Activated gamma-delta T cell treated with Interleukin-2 at 50 U/mL for 16 hours (primary cell): ENCODE results near the gene UCHL5.
A peak's percentile ranks its signal among the peaks of the same experiment; 100 is the strongest.

Source experiments
- DNase-seq: peaks from one replicate; pipeline ENCODE4 v3.0.0-alpha.2; 2020

The UCHL5 gene

GRCh38 chr1:193059282-193060114 is at the start of gene UCHL5, which contains the start of gene RO60:
Gene UCHL5, minus strand, starts transcription at chr1:193059360. Its CDS starts 100 bp downstream, at chr1:193059260.
Gene RO60, plus strand, starts transcription at chr1:193059612. Its CDS starts 9,443 bp downstream, at chr1:193069055.
- DNase-seq, result peak; percentile 90

GRCh38 chr1:193108471-193108870 is 49.3 kb upstream of the UCHL5 start:
- DNase-seq, result no peak

- DNase-seq, result no peak
Observed at GRCh38 chr1:193105821-193106177, 46.6 kb upstream of the UCHL5 start.

GRCh38 chr1:193104907-193105820 is 46.0 kb upstream of the UCHL5 start, which contains the start of gene GLRX2:
Gene GLRX2, minus strand, starts transcription at chr1:193105414. Its CDS starts 32 bp downstream, at chr1:193105382.
- DNase-seq, result peak; percentile 59

- DNase-seq, result no peak
Observed at GRCh38 chr1:193104502-193104906, 45.3 kb upstream of the UCHL5 start.

GRCh38 chr1:193103759-193104501 is 44.8 kb upstream of the UCHL5 start:
- no peak for DNase-seq

- DNase-seq, result no peak
Observed at GRCh38 chr1:193102662-193103061, 43.5 kb upstream of the UCHL5 start.

- DNase-seq, result no peak
Observed at GRCh38 chr1:193094112-193094511, 35.0 kb upstream of the UCHL5 start.

GRCh38 chr1:193090865-193091264 is 31.7 kb upstream of the UCHL5 start:
- DNase-seq, result no peak

GRCh38 chr1:193087893-193088292 is 28.7 kb upstream of the UCHL5 start:
- no peak for DNase-seq

- no peak for DNase-seq
Observed at GRCh38 chr1:193086342-193086741, 27.2 kb upstream of the UCHL5 start.

- no peak for DNase-seq
Observed at GRCh38 chr1:193085263-193085662, 26.1 kb upstream of the UCHL5 start.

- no peak for DNase-seq
Observed at GRCh38 chr1:193083365-193084088, 24.4 kb upstream of the UCHL5 start.

- no peak for DNase-seq
Observed at GRCh38 chr1:193079187-193079586, 20.0 kb upstream of the UCHL5 start.

- DNase-seq, result no peak
Observed at GRCh38 chr1:193077991-193078390, 18.8 kb upstream of the UCHL5 start.

- no peak for DNase-seq
Observed at GRCh38 chr1:193070942-193071341, 11.8 kb upstream of the UCHL5 start.

GRCh38 chr1:193070386-193070753 is 11.2 kb upstream of the UCHL5 start:
- DNase-seq, result no peak

GRCh38 chr1:193069748-193070385 is 10.7 kb upstream of the UCHL5 start:
- no peak for DNase-seq

GRCh38 chr1:193068013-193068412 is 8.9 kb upstream of the UCHL5 start:
- no peak for DNase-seq

GRCh38 chr1:193066606-193067005 is 7.4 kb upstream of the UCHL5 start:
- DNase-seq, result no peak

GRCh38 chr1:193065954-193066353 is 6.8 kb upstream of the UCHL5 start:
- no peak for DNase-seq
